Uterus (tissue), 4 donors: ENCODE results near the gene CDC34. TPM values are rescaled to one million over a fixed set of nuclear protein-coding genes. Genes with fewer than 3 reads are reported as not detected.

ENCODE experiments used
- DNase-seq, 2 donors: peaks; one replicate each; pipeline ENCODE4 v3.0.0-alpha.2; 2019 to 2020
- H3K27ac ChIP-seq, 2 donors: fragments of 200-600 bp; sonication (generic); 1 replicate in 1 of 2; 2 replicates in 1 of 2; pipeline ENCODE4 v1.5.1; 2016 to 2018
- H3K27me3 ChIP-seq, 2 donors: fragments of 200-600 bp; sonication (generic); one replicate each; pipeline ENCODE4 v1.5.1; 2018 to 2019; ENCODE audit warnings: control low read depth in 1 of 2
- H3K36me3 ChIP-seq, 2 donors: fragments of 200-600 bp; sonication (generic); one replicate each; pipeline ENCODE4 v1.5.1; 2019; ENCODE audit warnings: control low read depth in 1 of 2
- H3K4me1 ChIP-seq, 2 donors: fragments of 200-600 bp; sonication (generic); one replicate each; pipeline ENCODE4 v1.5.1; 2018 to 2019; ENCODE audit warnings: control low read depth in 1 of 2
- H3K4me3 ChIP-seq, 2 donors: fragments of 200-600 bp; sonication (generic); 1 replicate in 1 of 2; 2 replicates in 1 of 2; pipeline ENCODE4 v1.5.1; 2018 to 2019; ENCODE audit warnings: mild to moderate bottlenecking in 1 of 2
- H3K9me3 ChIP-seq, 2 donors: fragments of 200-600 bp; sonication (generic); one replicate each; pipeline ENCODE4 v1.5.1; 2019; ENCODE audit warnings: control low read depth in 1 of 2
- POLR2A ChIP-seq, 2 donors: fragments of 450-650 bp; IDR thresholded peaks; one replicate each; pipeline ENCODE4 v1.6.1; 2016; ENCODE audit warnings: antibody characterized with exemption in 2 of 2, mild to moderate bottlenecking in 1 of 2, moderate library complexity in 1 of 2
- intact Hi-C: fragments of 100-400 bp; cut with DNase I; formaldehyde crosslinking; loops from one replicate; pipeline ENCODE4 v1.15.1; 2023; ENCODE audit warnings: low total_unique reads
- total RNA-seq, 4 donors: library from RNA; depleted of rRNA in 3 of 4; stranded (reverse); fragments of >200 nt in 3 of 4; gene quantifications; one replicate each; pipeline versions ENCODE4 v1.1.0 to v1.2.4, GENCODE V29; 2014 to 2023
- TF ChIP-seq, protein P1 (sequence below), 4 experiments: fragments of 200-600 bp in 2 of 4; fragments of 450-650 bp in 2 of 4; sonication (generic) in 2 of 4; IDR thresholded peaks; one replicate each; pipeline ENCODE4 v1.5.1; 2016 to 2019; ENCODE audit warnings: antibody characterized with exemption in 4 of 4, mild to moderate bottlenecking in 2 of 4, moderate library complexity in 1 of 4
- donor health status: DM: yes; HTN: yes; CAD: no.

The CDC34 gene
- total RNA-seq, 4 donors from 2014 or later = 44.4 to 459 (median 101) TPM

DNA sequence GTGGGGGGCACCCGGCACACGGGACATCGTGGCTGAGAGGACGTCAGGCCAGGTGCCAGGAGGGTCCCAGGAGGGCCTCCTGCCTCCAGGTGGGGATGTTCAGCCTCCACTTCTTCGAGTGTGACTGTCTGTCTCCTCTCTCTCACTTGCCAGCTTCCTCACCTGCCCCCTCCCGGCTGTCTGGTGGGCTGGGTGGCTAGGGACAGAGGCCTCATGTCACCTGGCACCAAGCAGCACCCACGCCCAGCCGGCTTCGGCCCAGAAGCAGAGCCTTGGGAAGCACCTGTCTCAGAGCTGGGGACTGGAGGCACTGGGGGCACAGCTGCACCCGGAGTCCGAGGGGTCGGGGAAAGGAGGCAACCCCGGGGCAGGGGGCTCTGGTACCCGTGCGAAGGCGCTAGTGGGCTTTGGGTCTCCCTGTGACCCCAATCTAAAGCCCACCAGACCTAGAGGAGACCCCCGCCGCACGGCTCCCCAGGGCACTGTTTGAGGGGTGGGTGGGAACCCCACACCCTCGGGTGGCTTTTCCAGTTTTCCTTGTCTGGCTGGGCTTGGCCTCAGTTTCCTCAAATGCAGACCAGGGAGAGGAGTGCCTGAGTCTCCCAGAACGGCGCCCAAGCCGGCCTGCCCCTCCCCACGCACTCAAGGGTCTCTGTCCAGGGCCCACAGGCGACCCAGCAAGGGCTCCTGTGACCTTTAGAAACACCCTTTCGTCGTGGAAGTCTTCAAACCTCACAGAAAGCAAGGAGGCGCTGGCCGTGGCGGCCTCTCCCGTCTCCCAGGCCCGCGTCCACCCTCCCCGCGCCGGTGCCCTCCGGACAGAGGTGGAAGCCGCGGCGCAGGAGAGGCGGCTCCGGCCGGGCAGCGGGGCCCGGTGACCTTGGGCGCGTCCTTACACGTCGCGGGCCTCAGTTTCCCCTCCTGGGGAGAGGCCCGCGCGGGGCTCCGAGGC, 57.5 kb downstream of the CDC34 start:
- intact Hi-C loops = no loop called here
- H3K4me1 ChIP-seq = peaks cover 0 to 14% of the 10 kb centered on the region in 2 donors
- H3K27ac ChIP-seq = no peak overlapping the region
- no peak for TF ChIP-seq POLR2A (IDR thresholded peaks at IDR 0.05)
- TF ChIP-seq, protein P1, sequence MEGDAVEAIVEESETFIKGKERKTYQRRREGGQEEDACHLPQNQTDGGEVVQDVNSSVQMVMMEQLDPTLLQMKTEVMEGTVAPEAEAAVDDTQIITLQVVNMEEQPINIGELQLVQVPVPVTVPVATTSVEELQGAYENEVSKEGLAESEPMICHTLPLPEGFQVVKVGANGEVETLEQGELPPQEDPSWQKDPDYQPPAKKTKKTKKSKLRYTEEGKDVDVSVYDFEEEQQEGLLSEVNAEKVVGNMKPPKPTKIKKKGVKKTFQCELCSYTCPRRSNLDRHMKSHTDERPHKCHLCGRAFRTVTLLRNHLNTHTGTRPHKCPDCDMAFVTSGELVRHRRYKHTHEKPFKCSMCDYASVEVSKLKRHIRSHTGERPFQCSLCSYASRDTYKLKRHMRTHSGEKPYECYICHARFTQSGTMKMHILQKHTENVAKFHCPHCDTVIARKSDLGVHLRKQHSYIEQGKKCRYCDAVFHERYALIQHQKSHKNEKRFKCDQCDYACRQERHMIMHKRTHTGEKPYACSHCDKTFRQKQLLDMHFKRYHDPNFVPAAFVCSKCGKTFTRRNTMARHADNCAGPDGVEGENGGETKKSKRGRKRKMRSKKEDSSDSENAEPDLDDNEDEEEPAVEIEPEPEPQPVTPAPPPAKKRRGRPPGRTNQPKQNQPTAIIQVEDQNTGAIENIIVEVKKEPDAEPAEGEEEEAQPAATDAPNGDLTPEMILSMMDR (IDR thresholded peaks at IDR 0.05) = no peak
- H3K9me3 ChIP-seq = no peaks in the 10 kb centered on the region
- no peak for DNase-seq
- peaks cover 16 to 21% of the 10 kb centered on the region in 2 donors for H3K27me3 ChIP-seq
- H3K36me3 ChIP-seq = no peaks in the 10 kb centered on the region
- H3K4me3 ChIP-seq = no peak overlapping the region

DNA sequence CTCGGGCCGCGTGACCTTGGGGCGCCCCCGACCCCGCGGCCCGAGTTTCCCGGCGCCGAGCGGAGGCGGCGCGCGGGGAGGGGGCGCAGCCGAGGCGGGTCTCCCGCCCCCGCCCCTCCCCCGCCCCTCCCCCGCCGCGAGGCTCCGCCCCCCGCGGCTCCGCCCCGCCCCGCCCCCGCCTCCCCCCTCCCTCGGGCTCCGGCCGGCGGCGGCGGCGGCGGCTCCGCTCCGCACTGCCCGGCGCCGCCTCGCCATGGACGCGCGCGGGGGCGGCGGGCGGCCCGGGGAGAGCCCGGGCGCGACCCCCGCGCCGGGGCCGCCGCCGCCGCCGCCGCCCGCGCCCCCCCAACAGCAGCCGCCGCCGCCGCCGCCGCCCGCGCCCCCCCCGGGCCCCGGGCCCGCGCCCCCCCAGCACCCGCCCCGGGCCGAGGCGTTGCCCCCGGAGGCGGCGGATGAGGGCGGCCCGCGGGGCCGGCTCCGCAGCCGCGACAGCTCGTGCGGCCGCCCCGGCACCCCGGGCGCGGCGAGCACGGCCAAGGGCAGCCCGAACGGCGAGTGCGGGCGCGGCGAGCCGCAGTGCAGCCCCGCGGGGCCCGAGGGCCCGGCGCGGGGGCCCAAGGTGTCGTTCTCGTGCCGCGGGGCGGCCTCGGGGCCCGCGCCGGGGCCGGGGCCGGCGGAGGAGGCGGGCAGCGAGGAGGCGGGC, 58.3 kb downstream of the CDC34 start, which contains the start of gene HCN2:
Gene HCN2, plus strand, starts transcription at position 189 of the 703 bp plus-strand sequence. Its CDS starts 65 bp downstream, at position 254.
- intact Hi-C loops = no loop called here

GRCh38 chr19:590396-590745, 58.8 kb downstream of the CDC34 start:
- intact Hi-C loops = no loop called here
- H3K9me3 ChIP-seq = no peaks in the 10 kb centered on the region
- H3K27ac ChIP-seq = no peak overlapping the region
- no peak for DNase-seq
- H3K4me3 ChIP-seq = no peak overlapping the region
- no peaks in the 10 kb centered on the region for H3K36me3 ChIP-seq
- peaks cover 16 to 21% of the 10 kb centered on the region in 2 donors for H3K27me3 ChIP-seq
- peaks cover 0 to 14% of the 10 kb centered on the region in 2 donors for H3K4me1 ChIP-seq
- TF ChIP-seq POLR2A (IDR thresholded peaks at IDR 0.05) = no peak
- TF ChIP-seq, protein P1 (IDR thresholded peaks at IDR 0.05) = no peak

More for the DNA sequence above, 58.3 kb downstream of the CDC34 start, which contains the start of gene HCN2:
- no peak within 1 kb of the TSS for H3K27ac ChIP-seq
- no peak for DNase-seq
- no peaks in the 10 kb centered on the region for H3K9me3 ChIP-seq
- H3K4me3 ChIP-seq = no peak within 1 kb of the TSS
- peaks cover 0 to 14% of the 10 kb centered on the region in 2 donors for H3K4me1 ChIP-seq
- TF ChIP-seq, protein P1 (IDR thresholded peaks at IDR 0.05) = no peak
- TF ChIP-seq POLR2A (IDR thresholded peaks at IDR 0.05) = no peak
- H3K27me3 ChIP-seq = peaks cover 16 to 21% of the 10 kb centered on the region in 2 donors
- no peaks in the 10 kb centered on the region for H3K36me3 ChIP-seq

- H3K27me3 ChIP-seq = peaks cover 16 to 21% of the 10 kb centered on the region in 2 donors
Observed at GRCh38 chr19:590750-591098, 59.2 kb downstream of the CDC34 start.

More at GRCh38 chr19:590750-591098, 59.2 kb downstream of the CDC34 start:
- Histone ChIP-seq H3K4me3 (no peak overlapping the region), H3K9me3 (no peaks in the 10 kb centered on the region), H3K4me1 (peaks cover 0 to 14% of the 10 kb centered on the region in 2 donors), H3K27ac (no peak overlapping the region), H3K36me3 (no peaks in the 10 kb centered on the region)
- TF ChIP-seq, protein P1 (IDR thresholded peaks at IDR 0.05) = no peak
- TF ChIP-seq POLR2A (IDR thresholded peaks at IDR 0.05) = no peak
- no peak for DNase-seq
- intact Hi-C loops = no loop called here
